MCF 10A (cell line): ENCODE results near the gene TFDP1. TPM values are rescaled to one million over a fixed set of nuclear protein-coding genes. Genes with fewer than 3 reads are reported as not detected.

Experiments
- BruUV-seq: library from RNA; stranded (reverse); fragments of 400-500 nt; replicated peaks from 2 replicates; lab custom pipeline; 2021; lab: Mats Ljungman, UMichigan
- CTCF ChIA-PET: fragments of 300-600 bp; sonication (Branson Sonifier 250); formaldehyde crosslinking; extraction: SDS; loops from one replicate; lab custom pipeline; 2021; ENCODE audit warnings: antibody characterized with exemption, inconsistent platforms; lab: Yijun Ruan, JAX
- POLR2A ChIA-PET: fragments of 300-600, 350-650 bp; sonication (Branson Sonifier 250); formaldehyde crosslinking; extraction: SDS; loops from one replicate; lab custom pipeline; 2020; ENCODE audit warnings: antibody characterized with exemption, inconsistent platforms; lab: Yijun Ruan, JAX
- DNase-seq: peaks from one replicate; pipeline ENCODE4 v3.0.0-alpha.2; 2018; ENCODE audit not compliant: unreplicated experiment
- H3K27ac Mint-ChIP-seq: one replicate; pipeline ENCODE4 v1.8.0; 2022; ENCODE audit warnings: mild to moderate bottlenecking, low read depth, mixed read lengths; ENCODE audit not compliant: unreplicated experiment
- H3K27me3 Mint-ChIP-seq: one replicate; pipeline ENCODE4 v1.8.0; 2022; ENCODE audit warnings: mixed read lengths; ENCODE audit not compliant: insufficient read depth, unreplicated experiment
- H3K36me3 Mint-ChIP-seq: one replicate; pipeline ENCODE4 v1.8.0; 2022; ENCODE audit warnings: mild to moderate bottlenecking, moderate library complexity, mixed read lengths; ENCODE audit not compliant: insufficient read depth, unreplicated experiment
- H3K4me1 Mint-ChIP-seq: one replicate; pipeline ENCODE4 v1.8.0; 2022; ENCODE audit warnings: mixed read lengths; ENCODE audit not compliant: insufficient read depth, unreplicated experiment
- H3K4me3 Mint-ChIP-seq: one replicate; pipeline ENCODE4 v1.8.0; 2022; ENCODE audit warnings: mild to moderate bottlenecking, moderate library complexity, mixed read lengths; ENCODE audit not compliant: unreplicated experiment
- H3K9me3 Mint-ChIP-seq: one replicate; pipeline ENCODE4 v1.8.0; 2022; ENCODE audit warnings: mixed read lengths; ENCODE audit not compliant: unreplicated experiment
- CTCF ChIP-seq: fragments of 200-600 bp; IDR thresholded peaks from one replicate; pipeline ENCODE4 v1.8.0; 2022; ENCODE audit warnings: antibody characterized with exemption, mild to moderate bottlenecking; ENCODE audit not compliant: unreplicated experiment
- intact Hi-C: fragments of 100-400 bp; cut with micrococcal nuclease; formaldehyde crosslinking; loops from 2 replicates; pipeline ENCODE4 v1.14.1; 2022
- total RNA-seq: library from RNA; stranded (reverse); gene quantifications from 2 replicates; pipeline ENCODE4 v1.2.3, GENCODE V29; 2022

TFDP1 gene
- total RNA-seq, 1 experiment from 2014 or later = 100 TPM

DNA sequence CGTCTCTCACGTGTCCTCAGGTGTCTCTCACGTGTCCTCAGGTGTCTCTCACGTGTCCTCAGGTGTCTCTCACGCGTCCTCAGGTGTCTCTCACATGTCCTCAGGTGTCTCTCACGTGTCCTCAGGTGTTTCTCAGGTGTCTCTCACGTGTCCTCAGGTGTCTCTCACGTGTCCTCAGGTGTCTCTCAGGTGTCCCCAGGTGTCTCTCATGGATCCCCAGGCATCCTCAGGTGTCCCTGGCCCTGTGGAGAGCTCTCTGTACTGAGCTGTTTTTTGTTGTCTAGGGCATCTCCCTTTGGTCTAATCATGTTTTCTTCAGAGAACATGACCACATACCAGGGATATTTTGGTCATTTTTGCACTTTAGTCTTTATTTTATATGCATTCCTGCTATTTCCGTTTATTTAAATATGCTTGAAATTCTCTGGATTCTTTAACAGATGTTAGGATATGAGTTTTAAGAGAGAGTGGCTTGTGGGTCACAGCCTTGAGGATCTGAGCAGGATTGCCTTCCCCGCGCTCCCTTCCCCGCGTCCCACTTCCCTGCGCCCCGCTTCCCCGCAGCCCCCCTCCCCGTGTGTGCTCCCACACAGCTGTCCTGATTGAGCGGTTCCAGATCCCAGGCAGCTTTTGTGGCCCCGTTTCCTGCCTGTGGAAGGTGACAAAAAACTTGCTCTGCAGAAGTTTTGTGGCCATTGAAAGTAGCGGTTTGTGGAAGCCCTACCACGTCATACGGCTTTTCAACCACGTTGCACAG lies 41.6 kb downstream of the TFDP1 start:
- intact Hi-C loops = no loop called here
- no peak overlapping the region for H3K27ac Mint-ChIP-seq
- CTCF ChIA-PET = interaction anchor here (0.8 kb wide), 1 partner anchor 15 kb away, joined by 3 read pairs; no protein-coding TSS in a partner anchor

DNA sequence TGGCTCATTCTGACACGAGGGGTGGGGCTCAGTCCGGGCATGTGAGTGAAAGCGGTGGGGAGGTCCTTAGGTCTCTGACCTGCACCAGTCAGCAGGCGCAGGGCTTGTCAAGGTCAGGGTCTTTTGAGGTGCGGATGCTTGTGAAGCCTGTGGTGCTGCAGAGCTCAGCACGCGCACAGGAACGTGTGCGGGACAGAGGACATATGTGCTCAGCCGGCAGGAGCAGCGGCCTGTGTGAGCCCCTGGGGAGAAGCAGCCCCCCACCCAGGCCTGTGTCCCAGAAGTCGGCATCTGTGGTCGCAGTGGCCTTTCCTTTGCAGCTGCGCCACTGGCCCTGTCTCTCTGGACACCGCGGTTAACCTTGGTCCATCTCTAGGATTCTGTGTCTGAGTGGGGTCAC lies 42.6 kb downstream of the TFDP1 start:
- TF ChIP-seq CTCF = no peak
- H3K4me1 Mint-ChIP-seq = no peaks in the 10 kb centered on the region
- H3K27ac Mint-ChIP-seq = no peak overlapping the region
- H3K4me3 Mint-ChIP-seq = no peak overlapping the region
- no peaks in the 10 kb centered on the region for H3K27me3 Mint-ChIP-seq
- no peaks in the 10 kb centered on the region for H3K9me3 Mint-ChIP-seq
- H3K36me3 Mint-ChIP-seq = peaks cover 54% of the 10 kb centered on the region
- no peak for DNase-seq
- ChIA-PET POLR2A (interaction anchor here (0.6 kb wide), 1 partner anchor 157 kb away, joined by 4 read pairs; no protein-coding TSS in a partner anchor), CTCF (no interaction called here)
- intact Hi-C loops = no loop called here
- no TSS peak for BruUV-seq

More for the DNA sequence above, 41.6 kb downstream of the TFDP1 start:
- TF ChIP-seq CTCF = no peak
- DNase-seq = no peak
- no peaks in the 10 kb centered on the region for H3K27me3 Mint-ChIP-seq
- POLR2A ChIA-PET = interaction anchor here (0.6 kb wide), 1 partner anchor 599 kb away, joined by 3 read pairs; no protein-coding TSS in a partner anchor
- BruUV-seq = no TSS peak
- no peak overlapping the region for H3K4me3 Mint-ChIP-seq
- H3K4me1 Mint-ChIP-seq = no peaks in the 10 kb centered on the region
- H3K36me3 Mint-ChIP-seq = peaks cover 51% of the 10 kb centered on the region
- no peaks in the 10 kb centered on the region for H3K9me3 Mint-ChIP-seq

DNA sequence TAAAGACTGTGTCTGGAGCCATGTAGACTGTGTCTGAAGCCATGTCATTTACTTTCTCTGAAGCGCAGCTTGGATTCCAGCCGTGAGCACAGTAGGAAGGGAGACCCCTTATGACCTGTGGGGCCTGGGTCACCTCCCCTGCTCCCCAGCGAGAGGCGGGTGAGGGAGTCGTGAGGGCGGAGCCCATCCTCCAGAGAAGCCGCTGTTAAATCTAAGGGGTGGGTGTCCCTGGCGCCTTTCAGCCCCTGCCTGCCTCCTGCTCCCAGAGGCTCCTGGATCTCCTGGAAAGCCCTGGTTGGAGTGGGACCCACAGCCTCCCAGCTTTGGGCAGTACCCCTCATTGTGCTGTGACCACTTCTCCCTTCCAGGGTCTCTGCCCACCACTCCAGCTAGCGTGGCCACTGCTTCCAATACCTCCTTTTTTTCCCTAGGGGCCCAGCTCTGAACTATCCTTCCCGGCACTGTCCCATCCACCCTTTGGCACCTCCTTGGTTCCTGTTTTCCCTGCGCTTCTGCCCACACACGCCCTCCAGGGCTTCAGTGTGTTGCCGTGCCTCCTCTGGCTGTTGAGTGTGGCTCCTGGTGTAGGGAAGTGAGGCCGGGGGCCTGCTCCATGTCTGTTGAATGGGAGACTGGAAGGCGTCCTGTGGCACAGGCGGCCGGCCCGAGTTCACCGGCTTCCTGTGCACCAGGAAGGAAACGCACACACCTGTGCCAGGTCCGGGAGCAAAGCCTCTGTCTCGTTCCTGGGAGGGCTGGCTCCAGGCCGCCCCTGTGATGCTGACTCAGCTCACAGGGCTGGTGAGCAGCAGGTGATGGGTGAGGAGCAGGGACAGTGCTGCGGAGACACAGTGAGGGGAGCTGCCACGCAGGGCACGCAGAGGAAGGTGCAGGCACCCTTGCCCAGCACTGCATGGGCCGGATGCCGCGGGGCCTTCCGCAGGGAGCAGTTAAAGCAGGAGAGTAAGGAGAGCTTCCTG lies 44.0 kb downstream of the TFDP1 start:
- Mint-ChIP-seq H3K27ac (no peak overlapping the region), H3K36me3 (peaks cover 57% of the 10 kb centered on the region), H3K27me3 (no peaks in the 10 kb centered on the region), H3K9me3 (no peaks in the 10 kb centered on the region), H3K4me3 (no peak overlapping the region), H3K4me1 (no peaks in the 10 kb centered on the region)
- POLR2A ChIA-PET = no interaction called here
- DNase-seq = no peak
- no TSS peak for BruUV-seq
- intact Hi-C loops = no loop called here
- CTCF ChIA-PET = interaction anchor here (0.6 kb wide), 1 partner anchor 8 kb away, joined by 3 read pairs; no protein-coding TSS in a partner anchor
- TF ChIP-seq CTCF = no peak

GRCh38 chr13:113629866-113630265 lies 45.3 kb downstream of the TFDP1 start:
- Mint-ChIP-seq H3K27ac (no peak overlapping the region), H3K4me1 (no peaks in the 10 kb centered on the region), H3K4me3 (no peak overlapping the region), H3K27me3 (no peaks in the 10 kb centered on the region), H3K36me3 (peaks cover 56% of the 10 kb centered on the region), H3K9me3 (no peaks in the 10 kb centered on the region)
- CTCF ChIA-PET = no interaction called here
- POLR2A ChIA-PET = interaction anchor here (0.7 kb wide), 1 partner anchor 17 kb away, joined by 3 read pairs; no protein-coding TSS in a partner anchor
- DNase-seq = no peak
- no peak for TF ChIP-seq CTCF
- intact Hi-C loops = no loop called here
- no TSS peak for BruUV-seq
